ENCODE results near the gene PCBP3.

GRCh38 chr21:45824546-45825215, 181.2 kb downstream of the PCBP3 start:
- TF ChIP-seq SUZ12 (IDR thresholded peaks at IDR 0.05; ENCODE audit: extremely low read depth, insufficient read depth, insufficient read length): no peak
- TF ChIP-seq YY1 (IDR thresholded peaks at IDR 0.05; ENCODE audit: insufficient read depth, insufficient read length): no peak
- TF ChIP-seq ZNF274 (IDR thresholded peaks at IDR 0.05; ENCODE audit: low read depth, low read length): no peak
